Ramos (cell line): ENCODE measurements around the gene ACTR2.
"Not testable (repeated sequence)": the region's sequence is repeated elsewhere in the genome, so short reads cannot be mapped to it uniquely, and the experiment has no call there.

Experiments used
- in situ Hi-C: fragments of 300-500 bp; cut with MboI; formaldehyde crosslinking; loops from one replicate; pipeline ENCODE4 v1.14.3; 2022; ENCODE audit warnings: low sequenced_read_pairs; ENCODE audit not compliant: unreplicated experiment

Gene ACTR2

DNA sequence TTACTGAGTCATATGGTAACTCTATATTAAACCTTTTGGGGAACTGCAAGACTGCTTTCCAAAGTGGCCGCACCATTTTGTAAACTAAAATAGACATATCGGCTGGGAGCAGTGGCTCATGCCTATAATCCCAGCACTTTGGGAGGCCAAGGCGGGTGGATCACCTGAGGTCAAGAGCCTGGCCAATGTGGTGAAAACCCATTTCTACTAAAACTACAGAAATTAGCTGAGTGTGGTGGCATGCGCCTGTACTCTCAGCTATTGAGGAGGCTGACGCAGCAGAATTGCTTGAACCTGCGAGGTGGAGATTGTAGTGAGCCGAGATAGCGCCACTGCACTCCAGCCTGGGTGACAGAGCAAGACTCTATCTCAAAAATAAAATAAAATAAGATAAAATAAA lies 6.4 kb upstream of the ACTR2 start:
- in situ Hi-C loops = not testable (repeated sequence)

DNA sequence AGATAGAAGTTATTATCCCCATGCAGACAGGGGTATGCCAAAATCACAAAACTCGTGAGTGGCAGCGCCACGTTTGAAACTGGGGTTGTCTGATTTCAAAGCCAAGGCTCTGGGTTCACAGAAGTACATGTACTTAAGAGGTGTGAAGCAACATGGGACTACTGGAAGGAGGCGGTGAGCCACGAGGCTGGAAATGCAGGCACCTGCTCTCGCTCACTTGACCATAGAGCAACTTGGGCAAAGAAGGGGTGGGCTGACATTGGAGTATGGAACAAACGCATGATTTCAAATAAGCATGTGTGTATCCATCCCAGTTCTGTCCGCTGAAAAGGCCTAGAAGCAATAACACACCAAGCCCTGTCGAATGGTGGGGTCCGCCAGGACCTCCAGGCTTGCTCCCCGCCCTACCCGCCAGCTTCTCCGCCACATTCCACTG lies 593 bp upstream of the ACTR2 start:
- in situ Hi-C loops = no loop called here

DNA sequence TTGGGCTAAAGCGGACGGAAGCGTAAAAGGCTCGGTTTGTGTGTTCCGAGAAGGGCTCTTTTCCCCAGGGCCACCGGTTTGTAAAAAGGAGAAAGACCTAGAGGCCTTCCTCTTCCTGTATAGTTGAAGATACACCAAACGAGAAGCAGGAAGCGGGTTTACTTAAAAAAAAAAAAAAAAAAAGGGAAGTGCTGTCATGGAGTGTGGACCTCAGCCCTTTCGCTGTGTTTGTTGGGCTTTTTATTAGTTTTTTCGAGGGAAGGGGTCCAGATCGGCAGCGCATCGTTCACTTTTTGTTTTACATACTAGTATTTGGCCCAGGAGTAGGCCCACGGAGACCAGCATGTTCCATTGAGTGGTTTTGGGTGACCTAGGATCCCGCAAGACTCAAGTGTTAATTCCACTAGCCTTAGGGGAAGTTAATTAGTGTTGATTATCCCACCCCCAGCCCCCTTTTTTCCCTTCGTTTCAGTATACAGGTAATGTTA lies 676 bp downstream of the ACTR2 start:
- in situ Hi-C loops = no loop called here

DNA sequence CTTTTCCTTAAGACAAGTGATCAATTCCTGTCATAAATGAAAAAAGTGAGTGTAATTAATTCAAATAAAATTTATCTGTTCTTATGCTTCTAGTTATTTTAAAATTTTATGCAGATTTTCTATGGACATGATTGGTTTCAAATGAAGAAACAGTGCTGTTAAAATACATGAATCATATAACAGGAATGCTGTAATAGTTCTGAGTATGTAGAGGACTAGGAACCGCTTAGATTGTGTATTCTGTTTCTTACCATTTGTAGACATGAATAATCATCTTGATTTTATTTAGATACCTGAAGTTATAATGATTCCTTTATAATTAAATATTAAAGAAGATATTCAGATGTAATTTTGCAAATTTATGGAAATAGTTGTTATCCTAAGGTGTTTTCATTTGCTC lies 3.5 kb downstream of the ACTR2 start:
- in situ Hi-C loops = no loop called here

DNA sequence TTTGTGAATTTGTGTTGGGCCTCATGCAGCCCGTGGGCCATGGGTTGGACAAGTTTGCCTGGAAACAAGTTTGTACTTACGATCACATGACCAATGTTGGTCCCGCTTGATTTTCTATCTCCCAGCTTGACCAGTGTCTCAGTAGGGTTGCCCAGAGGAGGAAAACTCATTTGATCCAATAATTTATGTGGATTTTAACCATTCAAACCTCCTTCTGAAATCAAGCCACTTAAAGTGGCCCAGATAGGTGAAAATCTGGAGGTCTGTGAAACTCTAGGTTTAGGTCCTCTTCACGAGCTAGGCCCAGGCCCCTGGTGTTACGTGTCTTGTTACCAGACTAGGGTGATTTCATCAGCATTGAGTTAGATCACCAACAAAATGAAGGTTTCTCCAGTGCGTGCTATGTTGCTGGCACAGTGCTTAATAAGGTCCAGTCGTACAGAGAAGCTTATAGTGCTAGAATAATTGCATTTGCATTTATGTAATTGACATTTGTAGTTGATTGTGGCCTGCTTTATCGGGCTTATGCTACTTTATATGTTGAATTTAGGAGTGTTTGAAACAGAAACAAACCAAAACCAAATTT lies 4.4 kb downstream of the ACTR2 start:
- in situ Hi-C loops = no loop called here

DNA sequence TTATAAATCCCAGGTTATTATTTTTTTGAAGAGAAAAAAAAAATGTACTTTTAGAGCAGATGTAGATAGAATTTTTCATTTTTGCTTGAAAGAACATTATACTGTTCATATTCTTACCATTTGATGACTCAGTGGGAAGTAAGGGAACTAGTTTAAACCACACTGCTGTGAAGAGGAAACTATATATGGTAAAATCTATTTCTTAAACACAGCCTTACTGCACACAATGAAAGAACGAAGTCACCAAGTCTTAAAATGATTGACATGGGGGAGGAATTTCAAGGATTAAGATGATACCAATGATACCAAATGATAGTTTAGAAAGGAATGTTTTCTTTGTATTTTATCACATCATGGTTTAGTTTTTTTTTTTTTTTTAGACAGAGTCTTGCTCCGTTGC lies 5.0 kb downstream of the ACTR2 start:
- in situ Hi-C loops = no loop called here

DNA sequence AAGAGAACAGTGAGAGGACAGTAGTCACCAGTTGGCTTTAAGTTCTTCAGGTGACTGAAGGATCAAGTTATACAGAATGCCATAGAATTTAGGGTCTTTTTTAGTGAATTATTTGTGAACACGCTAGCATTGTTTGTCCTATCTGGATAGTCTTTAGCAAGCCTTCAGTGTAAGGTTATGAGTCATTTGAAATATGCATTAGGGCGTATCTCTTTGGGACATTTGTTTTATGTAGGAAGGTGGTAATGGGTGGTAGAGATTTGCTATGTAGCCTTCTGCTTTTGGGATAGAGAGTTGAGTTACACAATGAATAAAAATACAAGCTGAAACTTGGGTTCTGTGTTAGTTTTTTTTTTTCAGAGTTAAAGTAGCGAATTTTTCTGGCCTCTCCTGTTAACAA lies 13.0 kb downstream of the ACTR2 start:
- in situ Hi-C loops = no loop called here

DNA sequence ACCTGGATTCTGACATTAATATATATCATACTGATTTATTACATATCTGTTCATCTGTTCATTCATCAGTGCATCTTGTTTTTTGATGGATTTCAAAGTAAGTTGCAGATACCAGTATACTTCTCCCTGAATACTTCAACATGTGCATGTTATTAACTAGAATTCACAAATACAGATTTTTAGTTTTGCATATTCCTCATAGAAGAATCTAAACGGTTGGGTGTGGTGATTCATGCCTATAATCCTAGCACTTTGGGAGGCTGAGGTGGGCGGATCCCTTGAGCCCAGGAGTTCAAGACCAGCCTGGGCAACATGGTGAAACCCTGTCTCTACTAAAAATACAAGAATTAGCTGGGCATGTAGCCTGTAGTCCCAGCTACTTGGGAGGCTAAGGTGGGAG lies 16.8 kb downstream of the ACTR2 start:
- in situ Hi-C loops = not testable (repeated sequence)

DNA sequence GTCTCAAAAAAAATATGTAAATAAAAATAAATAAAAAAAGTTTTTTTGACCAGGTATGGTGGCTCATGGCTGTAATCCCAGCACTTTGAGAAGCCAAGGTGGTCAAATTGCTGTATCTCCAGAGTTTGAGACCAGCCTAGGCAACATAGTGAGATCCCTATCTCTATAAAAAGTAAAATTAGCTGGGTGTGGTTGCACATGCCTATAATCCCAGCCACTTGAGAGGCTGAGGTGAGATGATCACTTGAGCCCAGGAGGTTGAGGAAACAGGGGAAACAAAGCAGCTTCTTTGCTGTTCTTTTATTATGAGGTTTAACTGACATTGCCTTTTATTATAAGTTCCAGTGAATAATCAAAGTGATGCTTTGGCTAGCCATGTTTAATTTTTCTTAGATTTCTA lies 25.0 kb downstream of the ACTR2 start:
- in situ Hi-C loops = no loop called here

DNA sequence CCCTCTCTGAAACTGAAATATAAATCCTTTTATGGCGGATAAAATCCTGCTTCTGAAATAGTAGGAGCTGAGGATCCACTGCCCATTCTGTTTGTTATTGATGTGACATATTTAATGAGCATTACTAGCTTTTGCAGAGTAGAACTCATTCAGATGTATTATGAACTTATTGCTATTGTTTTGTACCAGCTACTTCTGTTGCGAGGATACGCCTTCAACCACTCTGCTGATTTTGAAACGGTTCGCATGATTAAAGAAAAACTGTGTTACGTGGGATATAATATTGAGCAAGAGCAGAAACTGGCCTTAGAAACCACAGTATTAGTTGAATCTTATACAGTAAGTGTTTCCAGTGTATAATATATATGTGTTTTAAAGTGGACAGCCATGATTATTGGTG lies 27.7 kb downstream of the ACTR2 start:
- in situ Hi-C loops = no loop called here

DNA sequence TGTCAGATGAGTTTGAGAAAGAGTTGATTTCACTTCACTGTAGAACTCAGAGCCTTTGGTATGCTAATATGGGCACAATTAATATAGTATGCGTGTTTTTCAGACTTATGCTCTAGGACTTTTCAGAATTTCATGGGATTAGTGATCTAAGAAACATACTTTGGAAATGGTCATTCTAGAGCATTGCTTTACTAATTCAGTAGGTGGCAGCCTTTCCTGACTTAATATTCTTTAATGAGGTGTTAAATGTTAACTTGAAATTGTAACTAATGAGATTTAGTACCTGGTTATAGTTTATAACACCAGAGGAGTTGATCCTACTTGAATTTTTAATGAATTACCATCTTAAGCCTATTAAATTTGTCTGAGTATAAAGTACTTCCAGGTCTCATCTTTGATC lies 28.4 kb downstream of the ACTR2 start:
- in situ Hi-C loops = no loop called here

DNA sequence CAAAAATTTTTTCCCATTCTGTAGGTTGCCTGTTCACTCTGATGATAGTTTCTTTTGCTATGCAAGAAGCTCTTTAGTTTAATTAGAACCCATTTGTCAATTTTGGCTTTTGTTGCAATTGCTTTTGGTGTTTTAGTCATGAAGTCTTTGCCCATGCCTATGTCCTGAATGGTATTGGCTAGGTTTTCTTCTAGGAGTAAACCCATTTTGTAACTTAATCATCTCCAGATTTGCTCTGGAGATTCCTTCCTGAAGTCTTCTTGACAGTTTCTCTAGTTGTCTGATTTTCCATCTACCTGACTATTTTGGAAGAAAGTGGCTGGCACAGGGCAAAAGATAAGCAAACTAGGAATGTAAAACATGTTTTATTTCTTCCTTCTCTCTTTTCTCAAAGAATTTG lies 30.2 kb downstream of the ACTR2 start:
- in situ Hi-C loops = not testable (repeated sequence)

DNA sequence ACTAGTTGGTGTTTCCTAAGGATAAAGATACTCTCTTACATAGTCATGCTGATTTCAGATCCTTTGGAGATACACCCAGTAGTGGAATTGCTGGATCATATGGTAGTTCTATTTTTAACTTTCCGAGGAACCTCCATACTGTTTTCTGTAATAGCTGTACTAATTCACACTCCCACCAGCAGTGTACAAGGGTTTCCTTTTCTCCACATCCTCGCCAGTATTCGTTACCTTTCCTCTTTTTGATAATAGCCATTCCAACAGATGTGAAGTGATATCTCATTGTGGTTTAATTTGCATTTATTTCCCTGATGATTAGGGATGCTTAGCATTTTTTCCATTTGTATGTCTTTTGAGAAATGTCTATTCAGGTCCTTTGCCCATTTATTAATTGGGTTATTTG lies 34.0 kb downstream of the ACTR2 start:
- in situ Hi-C loops = no loop called here

DNA sequence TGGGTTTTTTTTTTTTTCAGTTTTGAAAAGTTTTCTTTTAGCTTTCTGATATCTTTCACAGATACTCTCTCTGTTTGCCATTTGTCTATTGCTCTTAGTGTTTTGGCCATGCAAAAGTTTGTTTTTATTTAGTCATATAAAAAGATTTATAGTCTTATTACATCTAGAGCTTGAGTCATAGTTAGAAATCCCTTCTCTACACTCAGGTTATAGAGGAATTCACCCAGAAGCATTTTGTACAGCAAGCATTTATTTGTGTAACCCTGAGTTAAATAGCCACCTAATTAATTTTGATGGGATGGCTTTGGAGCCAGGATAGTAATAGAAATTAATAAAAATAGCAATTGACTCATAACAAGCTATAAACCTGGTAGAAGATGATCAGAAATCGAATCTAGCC lies 35.6 kb downstream of the ACTR2 start:
- in situ Hi-C loops = no loop called here

DNA sequence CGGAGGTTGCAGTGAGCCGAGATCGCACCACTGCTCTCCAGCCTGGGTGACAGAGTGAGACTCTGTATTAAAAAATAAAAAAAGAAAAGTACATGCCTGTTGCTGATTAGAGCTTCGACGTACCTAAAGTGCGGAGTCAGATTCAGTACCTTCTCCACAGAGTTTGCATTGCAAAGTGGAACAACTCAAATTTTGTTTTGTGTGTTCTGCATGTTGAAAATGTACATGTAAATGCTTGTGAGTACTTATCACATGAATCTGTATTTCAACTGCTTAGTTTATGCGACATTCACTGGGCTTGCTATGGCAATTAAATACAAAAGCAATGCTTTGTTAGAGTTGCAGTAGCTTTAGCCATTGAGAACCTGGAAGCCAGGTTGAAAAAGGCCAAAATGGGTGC lies 36.4 kb downstream of the ACTR2 start:
- in situ Hi-C loops = no loop called here

DNA sequence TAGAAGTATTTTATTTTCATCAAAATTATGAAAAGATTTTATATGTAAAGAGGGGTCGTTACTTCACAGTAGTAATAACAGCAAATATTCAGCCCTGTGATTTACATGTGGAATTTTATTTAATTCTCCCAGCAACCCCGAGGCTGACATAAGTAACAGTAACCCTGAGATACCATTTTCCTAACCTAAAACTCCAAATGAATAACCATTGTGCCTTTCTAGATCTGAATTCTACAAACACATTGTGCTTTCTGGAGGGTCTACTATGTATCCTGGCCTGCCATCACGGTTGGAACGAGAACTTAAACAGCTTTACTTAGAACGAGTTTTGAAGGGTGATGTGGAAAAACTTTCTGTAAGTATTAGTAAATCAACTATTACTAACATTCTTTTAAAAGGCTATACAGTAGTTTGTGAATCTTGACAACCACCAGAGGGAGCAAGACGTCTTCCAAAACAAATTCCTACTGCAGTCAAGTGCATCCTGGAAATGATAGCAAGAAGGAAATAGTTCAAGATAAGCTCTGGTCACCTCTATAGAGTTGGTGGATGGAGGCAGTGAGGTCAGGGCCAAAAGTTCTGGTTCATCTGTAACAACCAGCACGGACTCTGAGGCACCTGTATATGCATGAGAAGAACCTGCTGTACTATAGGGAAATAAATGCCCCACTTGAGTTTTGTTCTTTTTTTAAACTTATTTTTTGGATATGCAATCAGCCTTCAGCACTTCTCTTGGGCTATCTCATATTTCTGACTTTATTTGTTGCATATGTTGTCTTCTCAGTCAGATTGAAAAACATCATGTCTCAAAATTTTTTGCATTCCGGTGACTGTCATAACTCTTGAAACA lies 37.4 kb downstream of the ACTR2 start:
- in situ Hi-C loops = loop anchor here (5.0 kb wide), 1 partner anchor 297 kb away; no protein-coding TSS in a partner anchor

DNA sequence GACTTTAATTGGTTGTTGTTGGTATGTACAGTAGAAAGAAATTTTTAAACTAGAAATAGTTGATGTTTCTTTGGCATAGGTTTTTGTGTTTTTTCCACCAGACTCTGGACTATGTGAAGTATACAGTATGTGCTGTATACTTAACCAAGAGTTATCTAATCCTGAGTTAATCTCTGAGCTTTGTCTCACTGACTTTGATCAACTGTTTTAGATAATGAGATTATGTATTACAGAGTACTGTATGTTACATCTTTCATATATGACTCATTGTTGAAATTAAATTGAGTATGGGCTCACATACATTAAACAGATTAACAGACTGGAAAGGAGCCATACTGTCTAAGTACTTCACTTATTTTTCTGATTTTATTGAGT lies 38.0 kb downstream of the ACTR2 start:
- in situ Hi-C loops = loop anchor here (5.0 kb wide), 1 partner anchor 297 kb away; no protein-coding TSS in a partner anchor

DNA sequence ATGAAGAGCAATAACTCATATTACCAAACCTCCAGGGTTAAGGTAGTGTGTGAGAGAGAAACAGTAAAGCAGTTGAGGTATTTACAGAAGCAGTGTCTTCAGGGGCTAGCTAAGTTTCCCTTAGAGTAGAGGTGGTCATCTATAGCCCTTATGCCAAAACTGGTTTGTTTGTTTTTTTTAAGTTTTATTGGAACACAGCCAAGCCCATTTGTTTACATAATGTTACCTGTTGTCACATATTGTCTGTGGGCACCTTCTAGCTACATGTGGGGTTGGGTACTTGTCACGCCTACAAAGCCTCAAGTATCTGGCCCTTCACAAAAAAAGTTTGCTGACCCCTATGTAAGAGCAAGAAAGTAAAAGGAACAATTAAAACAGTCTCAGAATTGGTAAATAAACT lies 39.4 kb downstream of the ACTR2 start:
- in situ Hi-C loops = loop anchor here (5.0 kb wide), 1 partner anchor 295 kb away; no protein-coding TSS in a partner anchor

DNA sequence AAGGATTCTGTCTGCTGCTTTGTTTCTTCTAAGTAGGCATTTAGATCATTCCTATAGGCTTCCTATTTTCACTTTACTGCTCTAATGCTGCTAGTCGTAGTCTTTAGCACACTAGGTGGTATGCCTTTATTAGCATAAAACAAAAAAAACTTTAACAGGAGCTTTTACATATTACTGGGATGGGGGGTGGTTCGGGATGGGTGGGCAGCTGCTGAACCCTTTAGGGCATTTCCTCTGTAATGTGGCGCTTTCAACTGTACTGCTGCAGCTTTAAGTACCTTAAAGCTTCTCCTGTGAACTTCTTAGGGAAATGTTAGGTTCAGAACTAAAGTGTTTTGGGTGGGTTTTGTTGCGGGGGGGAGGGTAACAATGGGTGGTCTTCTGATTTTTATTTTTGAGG lies 41.3 kb downstream of the ACTR2 start:
- in situ Hi-C loops = loop anchor here (5.0 kb wide), 1 partner anchor 293 kb away; no protein-coding TSS in a partner anchor

DNA sequence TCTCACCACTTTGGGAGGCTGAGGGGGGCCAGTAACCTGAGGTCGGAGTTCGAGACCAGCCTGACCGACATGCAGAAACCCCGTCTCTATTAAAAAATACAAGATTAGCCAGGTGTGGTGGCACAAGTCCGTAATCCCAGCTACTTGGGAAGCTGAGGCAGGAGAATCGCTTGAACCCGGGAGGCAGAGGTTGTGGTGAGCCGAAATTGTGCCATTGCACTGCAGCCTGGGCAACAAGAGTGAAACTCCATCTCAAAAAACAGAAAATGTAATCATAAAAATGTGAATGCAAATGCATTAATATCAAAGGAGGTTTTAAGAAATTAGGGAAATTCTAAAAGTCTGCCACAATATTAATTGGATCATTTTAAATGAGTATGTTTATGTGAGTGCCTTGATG lies 45.7 kb downstream of the ACTR2 start:
- in situ Hi-C loops = no loop called here

DNA sequence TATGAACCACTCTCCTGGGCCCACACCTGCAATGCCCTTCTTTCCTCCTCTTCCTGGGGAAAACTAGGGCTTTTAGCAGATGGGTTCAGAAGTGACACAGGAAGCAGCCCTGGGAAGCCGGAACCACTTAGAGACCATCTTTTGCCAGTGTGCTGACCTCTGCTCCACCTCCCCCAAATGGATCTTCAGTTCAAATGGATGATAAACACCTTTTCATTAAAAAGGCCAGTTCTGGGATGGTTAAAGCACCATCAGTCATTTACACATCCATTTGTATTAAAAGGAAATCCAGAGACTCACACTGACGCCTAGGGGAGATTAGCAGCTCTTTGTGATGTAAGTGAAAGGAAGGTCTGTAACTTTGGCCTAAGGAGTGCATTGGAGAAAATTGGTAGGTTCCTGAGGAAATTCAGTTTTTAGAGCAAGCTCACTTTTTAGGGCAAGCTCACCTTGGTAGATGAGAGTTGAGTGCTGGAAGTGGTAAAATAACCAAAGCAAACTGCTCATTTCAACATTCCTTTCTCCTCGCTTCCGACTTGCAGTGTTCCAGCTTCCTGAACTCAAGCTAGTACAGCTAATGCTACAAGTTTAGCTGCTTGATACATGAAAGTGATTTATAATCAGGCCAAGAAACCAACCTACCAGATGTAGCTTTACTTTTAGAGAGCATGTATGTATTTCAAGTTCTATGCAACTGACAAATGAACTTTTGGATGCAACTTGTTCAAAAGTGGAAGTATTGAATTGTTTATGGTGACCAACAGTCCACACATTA lies 47.7 kb downstream of the ACTR2 start:
- in situ Hi-C loops = no loop called here
